RWPE1 (cell line): ENCODE results near the gene OSBPL9.

ENCODE experiments used
- CTCF ChIA-PET: fragments of 350-600 bp; sonication (Branson Sonifier 250); formaldehyde crosslinking; extraction: SDS; loops from one replicate; lab custom pipeline; 2021; lab: Yijun Ruan, JAX
- POLR2A ChIA-PET: fragments of 400-600 bp; formaldehyde crosslinking; extraction: SDS; loops from one replicate; lab custom pipeline; 2020; ENCODE audit warnings: antibody characterized with exemption; ENCODE audit not compliant: low non-redundant PET; lab: Yijun Ruan, JAX
- DNase-seq: peaks from one replicate; pipeline ENCODE4 v3.0.0; 2012; ENCODE audit warnings: low spot score
- H3K27ac ChIP-seq: fragments of 450-650 bp; 2 replicates; pipeline ENCODE4 v1.5.1; 2017
- CTCF ChIP-seq: fragments of 450-650 bp; conservative IDR thresholded peaks from 2 replicates; pipeline ENCODE4 v1.5.1; 2017; ENCODE audit warnings: low read depth, mild to moderate bottlenecking

OSBPL9 gene

GRCh38 chr1:51581238-51581637 lies 35.7 kb upstream of the OSBPL9 start:
- no peak for DNase-seq
- no peak for TF ChIP-seq CTCF
- ChIA-PET CTCF (interaction anchor here (1.3 kb wide), 1 partner anchor 12 kb away, joined by 3 read pairs; no protein-coding TSS in a partner anchor), POLR2A (no interaction called here)
- H3K27ac ChIP-seq = no peak overlapping the region

DNA sequence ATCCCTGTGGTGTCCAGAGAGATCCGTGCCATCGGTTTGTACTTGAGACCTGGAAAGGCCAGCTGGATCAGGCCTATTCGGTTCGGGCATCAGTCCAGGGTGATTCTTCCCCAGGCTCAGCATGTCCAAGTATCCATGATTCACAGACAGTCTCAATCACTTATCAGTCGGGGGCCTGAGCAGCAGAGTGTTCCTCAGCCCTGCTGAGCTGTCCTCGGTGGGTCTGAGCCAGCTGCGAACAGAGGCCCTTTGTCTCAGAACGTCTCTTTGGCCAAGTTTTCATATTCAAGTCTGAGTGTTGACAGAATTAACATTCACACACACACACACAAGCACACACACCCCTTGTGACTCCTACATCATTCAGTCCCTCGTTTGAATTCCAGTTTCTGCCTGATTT lies 33.4 kb upstream of the OSBPL9 start:
- TF ChIP-seq CTCF = no peak
- ChIA-PET CTCF (interaction anchor here (1.0 kb wide), 1 partner anchor 191 kb away, joined by 3 read pairs; no protein-coding TSS in a partner anchor), POLR2A (interaction anchor here (0.7 kb wide), 1 partner anchor 171 kb away, joined by 3 read pairs; no protein-coding TSS in a partner anchor)
- H3K27ac ChIP-seq = no peak overlapping the region
- DNase-seq = no peak

GRCh38 chr1:51584021-51584420 lies 32.9 kb upstream of the OSBPL9 start:
- no peak for DNase-seq
- TF ChIP-seq CTCF = no peak
- no peak overlapping the region for H3K27ac ChIP-seq
- CTCF ChIA-PET = interaction anchor here (1.0 kb wide), 1 partner anchor 191 kb away, joined by 3 read pairs; no protein-coding TSS in a partner anchor
- POLR2A ChIA-PET = no interaction called here

DNA sequence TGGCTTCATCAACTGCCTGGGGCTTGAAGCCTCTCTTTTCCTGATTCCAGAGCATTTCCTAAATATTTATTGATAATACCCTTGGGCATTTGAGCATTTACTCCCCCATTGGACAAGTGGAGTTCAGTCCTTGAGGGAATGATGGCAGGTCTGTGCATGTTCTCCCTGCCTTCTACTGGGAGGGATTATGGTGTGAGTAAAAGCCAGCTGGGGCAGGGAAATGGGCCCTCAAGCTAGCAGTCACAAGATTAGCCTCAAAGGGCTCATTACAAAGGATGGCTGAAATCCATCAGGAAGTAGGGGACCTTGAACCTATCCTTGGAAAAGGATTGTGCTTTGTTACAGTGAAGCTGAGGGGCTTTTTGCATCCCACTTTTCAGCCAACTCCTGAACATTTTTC lies 24.2 kb upstream of the OSBPL9 start:
- CTCF ChIA-PET = no interaction called here
- TF ChIP-seq CTCF = no peak
- H3K27ac ChIP-seq = no peak overlapping the region
- POLR2A ChIA-PET = no interaction called here
- DNase-seq = peak; percentile 51

- TF ChIP-seq CTCF = no peak
- no peak for DNase-seq
- H3K27ac ChIP-seq = no peak overlapping the region
- ChIA-PET POLR2A (no interaction called here), CTCF (interaction anchor here (0.6 kb wide), 2 partner anchors 14 to 147 kb away, joined by 3 to 5 read pairs; no protein-coding TSS in a partner anchor)
Observed at GRCh38 chr1:51594716-51595115, 22.2 kb upstream of the OSBPL9 start.

DNA sequence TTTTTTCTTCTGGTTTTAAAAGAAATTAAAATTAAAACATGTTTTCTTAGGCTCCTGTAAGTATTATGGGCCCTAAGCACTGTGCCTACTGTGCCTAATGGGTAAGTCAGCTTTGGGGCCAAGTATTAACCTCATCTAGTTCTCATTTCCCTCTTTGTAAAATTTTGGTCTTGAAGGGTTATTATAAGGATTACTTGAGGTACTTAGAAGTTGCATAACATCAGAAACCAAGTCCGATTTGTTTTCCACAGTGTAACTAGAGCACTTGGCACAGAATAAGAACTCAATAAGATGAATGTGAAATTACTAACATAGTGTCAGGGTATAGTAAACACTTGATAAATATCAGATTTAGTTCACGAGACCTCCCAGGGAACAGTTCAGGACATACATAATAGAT lies 16.4 kb upstream of the OSBPL9 start:
- H3K27ac ChIP-seq = no peak overlapping the region
- POLR2A ChIA-PET = no interaction called here
- no peak for TF ChIP-seq CTCF
- no peak for DNase-seq
- CTCF ChIA-PET = no interaction called here
